GM19468 (cell line): Measurements from ENCODE around the gene LPAR1.
"Not testable (repeated sequence)": the region's sequence is repeated elsewhere in the genome, so short reads cannot be mapped to it uniquely, and the experiment has no call there.

Experiments
- ATAC-seq: cut with Tn5 transposase; IDR thresholded peaks from one replicate; pipeline ENCODE4 v1.9.1; 2021; ENCODE audit warnings: mild to moderate bottlenecking, moderate library complexity, moderate number of reproducible peaks; ENCODE audit not compliant: unreplicated experiment; ENCODE audit errors: extremely low read depth

LPAR1 gene

DNA sequence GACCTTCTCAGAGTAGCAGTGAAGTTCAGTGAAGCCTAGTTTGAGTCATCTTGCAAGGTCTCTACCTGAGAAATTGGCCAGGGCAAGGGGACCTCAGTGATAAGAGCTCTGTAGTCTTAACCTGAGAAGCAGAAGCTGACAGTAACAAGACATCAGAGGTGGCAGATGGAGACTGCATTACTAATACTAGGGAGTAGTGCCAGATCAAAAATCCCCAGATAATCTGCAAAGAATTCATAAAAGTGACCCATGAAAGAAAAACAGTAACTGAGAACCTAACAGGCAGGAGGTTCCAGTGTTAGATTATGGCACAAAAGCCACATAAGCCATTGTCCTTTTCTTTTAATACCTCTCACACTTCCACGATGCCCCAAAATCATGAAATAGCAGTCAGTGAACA is 194.1 kb downstream of the LPAR1 start:
- ATAC-seq: no peak

DNA sequence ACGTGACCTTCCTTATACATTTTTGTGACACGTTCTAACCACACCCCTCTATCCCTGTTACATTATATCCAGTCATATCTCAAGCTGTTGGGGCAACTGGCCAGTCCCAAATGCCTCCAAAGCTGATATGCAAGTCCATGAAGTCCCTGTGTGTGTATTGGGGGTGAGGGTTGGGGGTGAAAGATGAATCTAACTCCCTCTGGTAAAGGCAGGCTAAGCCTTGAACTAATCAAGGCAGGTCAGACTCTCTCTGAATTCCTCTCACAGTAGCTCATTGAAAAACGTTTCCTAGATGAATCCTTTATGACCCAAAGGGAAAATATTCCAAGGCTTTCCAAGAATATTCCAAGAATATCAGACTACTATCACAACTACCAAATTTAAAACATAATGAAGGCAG is 195.3 kb downstream of the LPAR1 start:
- ATAC-seq: no peak

DNA sequence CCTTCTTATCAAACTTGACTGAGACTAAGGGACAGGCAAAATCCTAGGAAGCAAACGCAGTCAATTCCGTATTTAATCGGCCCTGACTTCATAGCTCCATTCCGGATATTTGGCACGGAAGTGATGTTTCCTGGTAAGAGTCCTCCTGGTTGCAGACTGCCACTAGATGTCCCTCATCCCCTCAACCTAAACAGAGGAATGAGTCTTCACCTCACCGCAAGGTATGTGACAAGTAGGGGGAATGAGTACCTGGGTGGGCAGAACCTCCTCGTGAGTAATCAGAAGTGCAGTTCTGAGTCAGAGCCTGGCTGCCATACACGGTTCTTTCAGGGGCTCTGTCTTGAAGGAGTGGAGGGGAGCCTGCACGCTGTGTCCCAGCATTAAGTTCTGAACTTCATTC is 196.1 kb downstream of the LPAR1 start:
- no peak for ATAC-seq

DNA sequence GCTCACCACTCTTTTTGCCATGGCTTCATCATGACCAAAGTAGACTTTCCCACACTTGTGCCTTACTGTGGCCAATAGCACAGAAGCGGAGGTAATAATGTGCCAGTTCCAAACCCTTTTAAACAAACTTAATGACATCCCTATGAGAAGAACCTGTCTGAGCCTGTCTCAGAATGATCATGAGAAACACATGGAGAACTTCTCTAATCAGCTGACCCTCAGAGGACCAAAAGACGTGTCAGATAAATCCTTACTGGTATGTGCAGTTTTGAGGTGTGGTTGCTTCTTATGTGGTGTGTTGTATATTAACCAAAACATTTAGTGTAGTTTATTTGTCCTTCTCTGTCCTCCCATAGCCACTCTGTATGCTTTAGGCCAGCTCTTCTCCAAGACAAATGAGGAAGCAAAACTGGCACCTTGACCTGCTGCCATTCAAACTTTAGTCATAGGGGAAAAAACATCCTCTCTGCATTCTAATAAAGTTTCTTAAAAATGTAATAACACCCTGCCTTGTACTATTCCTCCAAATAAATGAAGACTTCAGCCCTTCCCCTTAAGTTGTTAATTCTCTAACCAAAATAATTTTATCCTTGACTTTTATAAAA is 200.8 kb downstream of the LPAR1 start:
- ATAC-seq: no peak

DNA sequence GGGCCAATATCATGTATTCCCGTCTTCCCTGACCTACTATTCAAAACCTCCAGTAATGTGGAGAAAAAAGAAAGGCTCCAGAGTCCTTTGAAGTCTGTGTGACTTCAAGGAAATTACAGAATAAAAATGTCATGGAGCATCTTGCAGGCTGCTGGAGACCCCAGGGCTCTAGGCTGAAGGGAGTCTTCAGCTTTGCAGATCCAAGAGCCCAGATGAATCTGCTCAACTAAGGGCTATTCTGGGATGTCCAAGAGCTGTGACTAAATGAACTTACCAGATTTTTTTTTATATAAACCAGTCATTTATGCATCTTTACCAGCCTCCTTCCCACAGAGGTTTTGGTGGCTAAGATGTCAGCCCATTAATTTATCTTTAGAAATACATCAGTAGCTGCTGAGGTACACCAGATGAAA is 202.4 kb downstream of the LPAR1 start:
- ATAC-seq: no peak

DNA sequence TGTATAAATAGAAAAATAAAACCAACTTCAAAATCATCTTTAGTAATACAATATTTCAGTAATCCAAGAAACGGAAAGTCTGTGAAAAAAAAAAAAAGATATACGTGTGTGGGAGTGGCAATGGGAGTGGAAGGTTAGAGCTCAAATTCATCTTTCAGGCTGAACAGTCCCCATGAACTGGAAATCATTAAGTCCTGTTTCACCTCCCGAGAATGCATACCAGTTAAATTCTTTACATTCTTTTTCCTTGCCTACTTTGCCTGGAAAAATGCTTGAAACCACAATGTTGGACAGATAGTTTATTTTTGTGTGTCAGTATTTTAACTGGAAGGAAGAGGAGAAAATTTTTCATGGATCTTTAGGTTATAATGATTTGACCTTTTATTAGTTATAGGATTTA is 202.9 kb downstream of the LPAR1 start:
- no peak for ATAC-seq

DNA sequence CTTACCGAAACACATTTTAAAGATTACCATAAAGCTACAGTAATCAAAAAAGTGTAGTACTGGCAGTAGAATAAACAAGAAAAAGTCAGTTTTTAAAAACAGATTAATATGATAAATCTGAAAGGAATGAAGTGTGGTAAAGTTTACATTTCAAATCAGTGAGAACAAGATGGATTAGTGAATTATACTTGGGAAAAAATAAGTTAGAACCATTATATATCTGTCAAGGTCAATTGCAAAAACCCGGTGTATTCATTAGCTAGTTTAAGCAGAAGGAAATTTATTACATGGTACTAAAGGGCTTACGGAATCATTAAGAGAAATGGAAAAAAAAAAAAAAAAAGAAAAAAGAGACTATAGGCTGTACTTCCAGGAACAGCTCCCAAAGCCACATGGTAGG is 205.3 kb downstream of the LPAR1 start:
- ATAC-seq: no peak

DNA sequence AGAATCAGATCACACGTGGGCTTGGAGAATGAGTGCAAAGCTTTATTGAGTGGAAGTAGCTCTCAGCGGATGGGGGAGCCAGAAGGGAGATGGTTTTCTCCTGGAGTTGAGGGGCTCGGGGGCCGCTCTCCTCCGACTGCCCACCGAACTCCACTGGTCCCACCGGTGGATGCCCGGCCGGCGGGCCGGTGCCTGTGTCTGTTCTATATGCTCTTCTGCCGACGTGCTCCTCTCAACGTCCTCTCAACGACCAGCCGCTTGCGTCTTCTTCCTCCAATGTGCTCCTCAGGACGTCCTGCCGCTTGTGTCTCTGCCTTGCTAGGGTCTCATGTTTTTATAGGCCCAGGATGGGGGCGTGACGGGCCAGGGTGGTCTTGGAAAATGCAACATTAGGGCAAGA is 207.8 kb downstream of the LPAR1 start:
- no peak for ATAC-seq

DNA sequence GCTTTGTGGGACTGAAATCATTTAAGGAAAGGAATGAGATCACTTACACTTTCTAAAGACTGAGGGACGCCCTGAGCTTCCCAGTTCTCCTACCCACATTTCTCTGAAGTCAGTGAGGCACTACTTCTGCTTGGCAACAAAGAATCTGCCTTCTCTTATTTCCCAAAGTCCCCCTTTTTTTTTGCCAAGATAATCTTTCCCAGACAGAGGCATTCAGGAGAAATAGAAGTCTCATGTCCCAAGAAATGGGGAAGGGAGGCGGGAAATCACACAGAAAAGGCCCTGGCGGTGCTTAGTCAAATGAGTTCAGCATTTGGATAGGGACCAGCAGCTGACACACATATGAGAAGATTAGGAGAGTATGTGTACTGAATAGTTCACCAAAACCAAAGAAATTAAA is 210.0 kb downstream of the LPAR1 start:
- no peak for ATAC-seq

DNA sequence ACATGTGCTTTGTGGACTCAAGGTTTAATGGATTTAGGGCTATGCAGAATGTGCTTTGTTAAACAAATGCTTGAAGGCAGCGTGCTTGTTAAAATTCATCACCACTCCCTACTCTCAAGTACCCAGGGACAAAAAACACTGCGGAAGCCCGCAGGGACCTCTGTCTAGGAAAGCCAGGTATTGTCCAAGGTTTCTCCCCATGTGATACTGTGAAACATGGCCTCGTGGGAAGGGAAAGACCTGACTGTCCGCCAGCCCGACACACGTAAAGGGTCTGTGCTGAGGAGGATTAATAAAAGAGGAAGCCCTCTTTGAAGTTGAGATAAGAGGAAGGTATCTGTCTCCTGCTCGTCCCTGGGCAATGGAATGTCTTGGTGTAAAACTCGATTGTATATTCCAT is 211.9 kb downstream of the LPAR1 start:
- not testable (repeated sequence) for ATAC-seq

DNA sequence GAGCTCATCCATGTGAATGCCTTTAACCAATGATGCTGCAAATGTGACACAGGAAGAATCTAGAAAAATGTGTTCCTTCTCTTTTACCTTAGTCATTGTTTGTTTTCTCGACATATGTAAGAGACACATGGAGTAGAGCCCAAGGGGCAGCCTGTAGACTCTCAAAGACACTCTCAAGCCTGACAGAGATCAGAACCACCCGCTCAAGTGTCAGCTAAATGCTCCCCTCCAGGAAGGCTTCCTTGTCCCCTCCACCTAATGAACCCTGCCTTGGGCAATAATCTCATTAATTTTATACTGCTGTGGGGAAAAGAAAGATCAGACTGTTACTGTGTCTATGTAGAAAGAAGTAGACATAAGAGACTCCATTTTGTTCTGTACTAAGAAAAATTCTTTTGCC is 212.3 kb downstream of the LPAR1 start:
- no peak for ATAC-seq

DNA sequence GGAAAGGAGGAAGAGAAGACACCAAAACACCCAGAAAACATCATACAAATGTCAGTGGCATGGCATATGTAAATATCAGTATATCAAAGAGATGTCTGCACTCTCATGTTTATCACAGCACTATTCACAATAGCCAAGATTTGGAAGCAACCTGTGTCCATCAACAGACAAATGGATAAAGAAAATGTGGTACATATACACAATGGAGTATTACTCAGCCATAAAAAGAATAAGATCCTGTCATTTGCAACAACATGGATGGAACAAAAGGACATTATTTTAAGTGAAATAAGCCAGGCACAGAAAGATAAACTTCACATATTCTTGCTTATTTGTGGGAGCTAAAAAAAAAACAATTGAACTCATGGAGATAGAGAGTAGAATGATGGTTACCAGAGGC is 213.1 kb downstream of the LPAR1 start:
- ATAC-seq: not testable (repeated sequence)
